ENCODE measurements around the gene ADGRG3.

- no peak for TF ChIP-seq POLR2A (IDR thresholded peaks at IDR 0.05; ENCODE audit: borderline replicate concordance, extremely low read depth, insufficient read depth, insufficient read length)
- no peak for TF ChIP-seq FOSL1 (IDR thresholded peaks at IDR 0.05; ENCODE audit: low read depth)
- TF ChIP-seq EZH2 (IDR thresholded peaks at IDR 0.05) = no peak
- no peak for TF ChIP-seq CTCF (IDR thresholded peaks at IDR 0.05 in 2 of 3, conservative IDR thresholded peaks at IDR 0.05 in 1 of 3; ENCODE audit: borderline replicate concordance in 1 of 3, insufficient read depth in 1 of 3, low read depth in 2 of 3, low read length in 2 of 3)
- no peak for TF ChIP-seq ZNF274 (IDR thresholded peaks at IDR 0.05; ENCODE audit: low read depth, low read length)
- TF ChIP-seq MAX (IDR thresholded peaks at IDR 0.05) = no peak
- no peak for TF ChIP-seq POLR2AphosphoS5 (IDR thresholded peaks at IDR 0.05; ENCODE audit: low read depth, low read length)
- TF ChIP-seq RAD21 (IDR thresholded peaks at IDR 0.05; ENCODE audit: low read depth) = no peak
- no peak for TF ChIP-seq ELF1 (IDR thresholded peaks at IDR 0.05; ENCODE audit: borderline replicate concordance, low read depth)
- no peak for TF ChIP-seq REST (IDR thresholded peaks at IDR 0.05; ENCODE audit: low read depth)
Observed at GRCh38 chr16:57639172-57639887, 28.8 kb upstream of the ADGRG3 start.

All from HCT116 (cell line).